Thyroid gland (tissue), 4 donors: ENCODE results near the gene MRPL10. TPM values are rescaled to one million over a fixed set of nuclear protein-coding genes. Genes with fewer than 3 reads are reported as not detected.

Experiments
- DNase-seq, 2 donors: peaks; one replicate each; pipeline ENCODE4 v3.0.0-alpha.2; 2019
- H3K27ac ChIP-seq, 3 donors: fragments of 200-600 bp; sonication (generic); 1 replicate in 2 of 3; 2 replicates in 1 of 3; pipeline ENCODE4 v1.5.1; 2016 to 2019; ENCODE audit warnings: mild to moderate bottlenecking in 1 of 3, moderate library complexity in 1 of 3
- H3K27me3 ChIP-seq: fragments of 200-600 bp; sonication (generic); one replicate; pipeline ENCODE4 v1.5.1; 2019
- H3K36me3 ChIP-seq, 2 donors: fragments of 200-600 bp; sonication (generic); one replicate each; pipeline ENCODE4 v1.5.1; 2016 to 2019
- H3K4me1 ChIP-seq, 2 donors: fragments of 200-600 bp; sonication (generic); one replicate each; pipeline ENCODE4 v1.5.1; 2017 to 2019
- H3K4me3 ChIP-seq, 3 donors: fragments of 200-600 bp; sonication (generic); replicated peaks in 1 of 3; 1 replicate in 2 of 3; 2 replicates in 1 of 3; pipeline ENCODE4 v1.5.1; 2016; ENCODE audit warnings: mild to moderate bottlenecking in 1 of 3
- H3K9me3 ChIP-seq: fragments of 200-600 bp; sonication (generic); one replicate; pipeline ENCODE4 v1.5.1; 2017
- CTCF ChIP-seq, 6 experiments: fragments of 200-600 bp in 3 of 6; fragments of 450-650 bp in 3 of 6; sonication (generic) in 3 of 6; IDR thresholded peaks; one replicate each; pipeline ENCODE4 v1.5.1; 2016 to 2019; ENCODE audit warnings: antibody characterized with exemption in 6 of 6, mild to moderate bottlenecking in 2 of 6, inconsistent platforms in 1 of 6, moderate library complexity in 1 of 6
- POLR2A ChIP-seq, 2 donors: fragments of 450-650 bp; IDR thresholded peaks; one replicate each; pipeline ENCODE4 v1.6.1; 2017; ENCODE audit warnings: antibody characterized with exemption in 2 of 2, mild to moderate bottlenecking in 2 of 2, moderate library complexity in 1 of 2
- WGBS, 2 donors: methylation state at CpG; one replicate each; pipeline ENCODE4 v1.1.5; 2017; 5-methylcytosine and 5-hydroxymethylcytosine counted together
- intact Hi-C: fragments of 100-400 bp; cut with DNase I; formaldehyde crosslinking; loops from one replicate; pipeline ENCODE4 v1.15.1; 2023
- total RNA-seq, 4 donors: library from RNA; depleted of rRNA; stranded (reverse); fragments of >200 nt; gene quantifications; one replicate each; pipeline ENCODE4 v1.2.3, GENCODE V29; 2016

Gene MRPL10
- total RNA-seq, 4 donors from 2014 or later: 36.1 to 51.9 (median 39.1) TPM

- peaks cover 39 to 43% of the 10 kb centered on the region in 2 donors for H3K36me3 ChIP-seq
- TF ChIP-seq POLR2A (IDR thresholded peaks at IDR 0.05) (no peak), CTCF (IDR thresholded peaks at IDR 0.05) (no peak)
- H3K27me3 ChIP-seq: no peaks in the 10 kb centered on the region
- H3K4me1 ChIP-seq: peaks cover 7 to 20% of the 10 kb centered on the region in 2 donors
- WGBS, 2 donors: 75 to 91% methylated on average over 4 of the region's 4 CpGs
- no peak for DNase-seq
- H3K27ac ChIP-seq: no peak overlapping the region
- H3K4me3 ChIP-seq: no peak overlapping the region
- H3K9me3 ChIP-seq: no peaks in the 10 kb centered on the region
- intact Hi-C loops: no loop called here
Measured at GRCh38 chr17:47822785-47823184, 8.6 kb downstream of the MRPL10 start.

- H3K27me3 ChIP-seq: no peaks in the 10 kb centered on the region
- peak within 1 kb of the TSS in 2 of 3 donors; percentile 25 to 40 for H3K27ac ChIP-seq
- peaks cover 30 to 44% of the 10 kb centered on the region in 2 donors for H3K36me3 ChIP-seq
- WGBS, 2 donors: 7 to 13% methylated on average over 8 to 18 of the region's 21 CpGs
- intact Hi-C loops: no loop called here
- H3K4me3 ChIP-seq: peak within 1 kb of the TSS; percentile 8 to 38 (median 38)
- no peaks in the 10 kb centered on the region for H3K9me3 ChIP-seq
- peak; percentile 72 to 73 for DNase-seq
- H3K4me1 ChIP-seq: peaks cover 7 to 20% of the 10 kb centered on the region in 2 donors
- TF ChIP-seq CTCF (IDR thresholded peaks at IDR 0.05) (peak in 1 of 6 experiments; percentile 33), POLR2A (IDR thresholded peaks at IDR 0.05) (peak in 1 of 2 donors; percentile 43)
Measured at GRCh38 chr17:47821424-47822391, 9.6 kb downstream of the MRPL10 start, which contains the start of gene OSBPL7. Gene OSBPL7, minus strand, starts transcription at chr17:47821794. Its CDS starts 1,516 bp downstream, at chr17:47820278.

GRCh38 chr17:47821031-47821423 lies 10.3 kb downstream of the MRPL10 start:
- no peak for TF ChIP-seq CTCF (IDR thresholded peaks at IDR 0.05)
- no peak for TF ChIP-seq POLR2A (IDR thresholded peaks at IDR 0.05)
- H3K9me3 ChIP-seq: no peaks in the 10 kb centered on the region
- peaks cover 7 to 20% of the 10 kb centered on the region in 2 donors for H3K4me1 ChIP-seq
- no peaks in the 10 kb centered on the region for H3K27me3 ChIP-seq
- WGBS, 2 donors: 4 to 16% methylated on average over 3 to 4 of the region's 4 CpGs
- H3K27ac ChIP-seq: peak overlapping the region in 2 of 3 donors; percentile 25 to 40
- peak overlapping the region; percentile 8 to 38 (median 38) for H3K4me3 ChIP-seq
- peaks cover 30 to 42% of the 10 kb centered on the region in 2 donors for H3K36me3 ChIP-seq
- intact Hi-C loops: no loop called here
- DNase-seq: no peak

- WGBS, 2 donors: 70 to 79% methylated on average over 12 of the region's 12 CpGs
- TF ChIP-seq CTCF (IDR thresholded peaks at IDR 0.05) (no peak), POLR2A (IDR thresholded peaks at IDR 0.05) (no peak)
- H3K4me1 ChIP-seq: peaks cover 7 to 20% of the 10 kb centered on the region in 2 donors
- H3K27me3 ChIP-seq: no peaks in the 10 kb centered on the region
- no peak overlapping the region for H3K27ac ChIP-seq
- no peak for DNase-seq
- no peak overlapping the region for H3K4me3 ChIP-seq
- peaks cover 24 to 48% of the 10 kb centered on the region in 2 donors for H3K36me3 ChIP-seq
- H3K9me3 ChIP-seq: no peaks in the 10 kb centered on the region
- intact Hi-C loops: no loop called here
Measured at GRCh38 chr17:47820033-47820789, 11.1 kb downstream of the MRPL10 start.
